ENCODE data around the gene CXCL8.

The CXCL8 gene

GRCh38 chr4:73741750-73742489, 1.6 kb downstream of the CXCL8 start:
- Histone ChIP-seq H3K27ac (ENCODE audit: insufficient read depth, low read length, poor library complexity, severe bottlenecking) (no peak overlapping the region), H3K9me3 (ENCODE audit: control insufficient read depth, low read length) (no peaks in the 10 kb centered on the region), H3K27me3 (replicated peaks; ENCODE audit: control insufficient read depth, insufficient read depth, low read length, poor library complexity, severe bottlenecking) (no peaks in the 10 kb centered on the region), H3K4me3 (ENCODE audit: insufficient read depth, low read depth, low read length, poor library complexity, severe bottlenecking) (no peak overlapping the region), H3K4me1 (ENCODE audit: control insufficient read depth, insufficient read depth, low read length, poor library complexity, severe bottlenecking) (no peaks in the 10 kb centered on the region), H3K36me3 (ENCODE audit: control insufficient read depth, insufficient read depth, low read length) (no peaks in the 10 kb centered on the region)
- DNase-seq = no peak

- Histone ChIP-seq H3K4me3 (ENCODE audit: insufficient read depth, low read depth, low read length, poor library complexity, severe bottlenecking) (no peak overlapping the region), H3K4me1 (ENCODE audit: control insufficient read depth, insufficient read depth, low read length, poor library complexity, severe bottlenecking) (no peaks in the 10 kb centered on the region), H3K27ac (ENCODE audit: insufficient read depth, low read length, poor library complexity, severe bottlenecking) (no peak overlapping the region), H3K36me3 (ENCODE audit: control insufficient read depth, insufficient read depth, low read length) (no peaks in the 10 kb centered on the region), H3K27me3 (replicated peaks; ENCODE audit: control insufficient read depth, insufficient read depth, low read length, poor library complexity, severe bottlenecking) (no peaks in the 10 kb centered on the region), H3K9me3 (ENCODE audit: control insufficient read depth, low read length) (no peaks in the 10 kb centered on the region)
- DNase-seq = no peak
These were observed 2.3 kb downstream of the CXCL8 start for GRCh38 chr4:73742490-73743160.

GRCh38 chr4:73743281-73743680, 2.9 kb downstream of the CXCL8 start:
- no peak overlapping the region for H3K27ac ChIP-seq (ENCODE audit: insufficient read depth, low read length, poor library complexity, severe bottlenecking)
- no peak overlapping the region for H3K4me3 ChIP-seq (ENCODE audit: insufficient read depth, low read depth, low read length, poor library complexity, severe bottlenecking)
- H3K4me1 ChIP-seq (ENCODE audit: control insufficient read depth, insufficient read depth, low read length, poor library complexity, severe bottlenecking) = no peaks in the 10 kb centered on the region
- no peaks in the 10 kb centered on the region for H3K9me3 ChIP-seq (ENCODE audit: control insufficient read depth, low read length)
- H3K36me3 ChIP-seq (ENCODE audit: control insufficient read depth, insufficient read depth, low read length) = no peaks in the 10 kb centered on the region
- H3K27me3 ChIP-seq (replicated peaks; ENCODE audit: control insufficient read depth, insufficient read depth, low read length, poor library complexity, severe bottlenecking) = no peaks in the 10 kb centered on the region
- DNase-seq = no peak

- Histone ChIP-seq H3K27ac (ENCODE audit: insufficient read depth, low read length, poor library complexity, severe bottlenecking) (no peak overlapping the region), H3K4me3 (ENCODE audit: insufficient read depth, low read depth, low read length, poor library complexity, severe bottlenecking) (no peak overlapping the region)
- DNase-seq = no peak
These were observed 3.4 kb downstream of the CXCL8 start for GRCh38 chr4:73743795-73744194.

GRCh38 chr4:73744203-73744602, 3.8 kb downstream of the CXCL8 start:
- Histone ChIP-seq H3K27ac (ENCODE audit: insufficient read depth, low read length, poor library complexity, severe bottlenecking) (no peak overlapping the region), H3K36me3 (ENCODE audit: control insufficient read depth, insufficient read depth, low read length) (no peaks in the 10 kb centered on the region), H3K4me1 (ENCODE audit: control insufficient read depth, insufficient read depth, low read length, poor library complexity, severe bottlenecking) (no peaks in the 10 kb centered on the region), H3K9me3 (ENCODE audit: control insufficient read depth, low read length) (no peaks in the 10 kb centered on the region), H3K4me3 (ENCODE audit: insufficient read depth, low read depth, low read length, poor library complexity, severe bottlenecking) (no peak overlapping the region), H3K27me3 (replicated peaks; ENCODE audit: control insufficient read depth, insufficient read depth, low read length, poor library complexity, severe bottlenecking) (no peaks in the 10 kb centered on the region)
- no peak for DNase-seq

More at GRCh38 chr4:73743795-73744194, 3.4 kb downstream of the CXCL8 start:
- Histone ChIP-seq H3K36me3 (ENCODE audit: control insufficient read depth, insufficient read depth, low read length) (no peaks in the 10 kb centered on the region), H3K9me3 (ENCODE audit: control insufficient read depth, low read length) (no peaks in the 10 kb centered on the region), H3K4me1 (ENCODE audit: control insufficient read depth, insufficient read depth, low read length, poor library complexity, severe bottlenecking) (no peaks in the 10 kb centered on the region), H3K27me3 (replicated peaks; ENCODE audit: control insufficient read depth, insufficient read depth, low read length, poor library complexity, severe bottlenecking) (no peaks in the 10 kb centered on the region)

GRCh38 chr4:73750730-73751129, 10.4 kb downstream of the CXCL8 start:
- Histone ChIP-seq H3K36me3 (ENCODE audit: control insufficient read depth, insufficient read depth, low read length) (no peaks in the 10 kb centered on the region), H3K27me3 (replicated peaks; ENCODE audit: control insufficient read depth, insufficient read depth, low read length, poor library complexity, severe bottlenecking) (no peaks in the 10 kb centered on the region), H3K27ac (ENCODE audit: insufficient read depth, low read length, poor library complexity, severe bottlenecking) (no peak overlapping the region), H3K4me1 (ENCODE audit: control insufficient read depth, insufficient read depth, low read length, poor library complexity, severe bottlenecking) (no peaks in the 10 kb centered on the region), H3K9me3 (ENCODE audit: control insufficient read depth, low read length) (no peaks in the 10 kb centered on the region), H3K4me3 (ENCODE audit: insufficient read depth, low read depth, low read length, poor library complexity, severe bottlenecking) (no peak overlapping the region)
- no peak for DNase-seq

GRCh38 chr4:73751166-73751565, 10.8 kb downstream of the CXCL8 start:
- DNase-seq = no peak
- H3K4me1 ChIP-seq (ENCODE audit: control insufficient read depth, insufficient read depth, low read length, poor library complexity, severe bottlenecking) = no peaks in the 10 kb centered on the region
- H3K36me3 ChIP-seq (ENCODE audit: control insufficient read depth, insufficient read depth, low read length) = no peaks in the 10 kb centered on the region
- no peak overlapping the region for H3K27ac ChIP-seq (ENCODE audit: insufficient read depth, low read length, poor library complexity, severe bottlenecking)
- no peak overlapping the region for H3K4me3 ChIP-seq (ENCODE audit: insufficient read depth, low read depth, low read length, poor library complexity, severe bottlenecking)
- no peaks in the 10 kb centered on the region for H3K27me3 ChIP-seq (replicated peaks; ENCODE audit: control insufficient read depth, insufficient read depth, low read length, poor library complexity, severe bottlenecking)
- H3K9me3 ChIP-seq (ENCODE audit: control insufficient read depth, low read length) = no peaks in the 10 kb centered on the region

- Histone ChIP-seq H3K27me3 (replicated peaks; ENCODE audit: control insufficient read depth, insufficient read depth, low read length, poor library complexity, severe bottlenecking) (no peaks in the 10 kb centered on the region), H3K4me1 (ENCODE audit: control insufficient read depth, insufficient read depth, low read length, poor library complexity, severe bottlenecking) (no peaks in the 10 kb centered on the region), H3K9me3 (ENCODE audit: control insufficient read depth, low read length) (no peaks in the 10 kb centered on the region), H3K36me3 (ENCODE audit: control insufficient read depth, insufficient read depth, low read length) (no peaks in the 10 kb centered on the region), H3K4me3 (ENCODE audit: insufficient read depth, low read depth, low read length, poor library complexity, severe bottlenecking) (no peak overlapping the region), H3K27ac (ENCODE audit: insufficient read depth, low read length, poor library complexity, severe bottlenecking) (no peak overlapping the region)
- DNase-seq = no peak
These were observed 11.5 kb downstream of the CXCL8 start for GRCh38 chr4:73751830-73752229.

- Histone ChIP-seq H3K9me3 (ENCODE audit: control insufficient read depth, low read length) (no peaks in the 10 kb centered on the region), H3K4me1 (ENCODE audit: control insufficient read depth, insufficient read depth, low read length, poor library complexity, severe bottlenecking) (no peaks in the 10 kb centered on the region), H3K27ac (ENCODE audit: insufficient read depth, low read length, poor library complexity, severe bottlenecking) (no peak overlapping the region), H3K4me3 (ENCODE audit: insufficient read depth, low read depth, low read length, poor library complexity, severe bottlenecking) (no peak overlapping the region), H3K36me3 (ENCODE audit: control insufficient read depth, insufficient read depth, low read length) (no peaks in the 10 kb centered on the region), H3K27me3 (replicated peaks; ENCODE audit: control insufficient read depth, insufficient read depth, low read length, poor library complexity, severe bottlenecking) (no peaks in the 10 kb centered on the region)
- DNase-seq = no peak
These were observed 12.1 kb downstream of the CXCL8 start for GRCh38 chr4:73752424-73752823.

GRCh38 chr4:73753215-73753614, 12.8 kb downstream of the CXCL8 start:
- Histone ChIP-seq H3K4me3 (ENCODE audit: insufficient read depth, low read depth, low read length, poor library complexity, severe bottlenecking) (no peak overlapping the region), H3K27me3 (replicated peaks; ENCODE audit: control insufficient read depth, insufficient read depth, low read length, poor library complexity, severe bottlenecking) (no peaks in the 10 kb centered on the region), H3K36me3 (ENCODE audit: control insufficient read depth, insufficient read depth, low read length) (no peaks in the 10 kb centered on the region), H3K27ac (ENCODE audit: insufficient read depth, low read length, poor library complexity, severe bottlenecking) (no peak overlapping the region), H3K4me1 (ENCODE audit: control insufficient read depth, insufficient read depth, low read length, poor library complexity, severe bottlenecking) (no peaks in the 10 kb centered on the region), H3K9me3 (ENCODE audit: control insufficient read depth, low read length) (no peaks in the 10 kb centered on the region)
- DNase-seq = no peak
